Stimulated activated CD4-positive, alpha-beta T cell treated with anti-CD3 and anti-CD28 coated beads, Interleukin-4, amount 100 ng/mL, for 1 hour (primary cell): ENCODE measurements around the gene RGS6.
"Not testable (repeated sequence)": the region's sequence is repeated elsewhere in the genome, so short reads cannot be mapped to it uniquely, and the experiment has no call there.

ENCODE experiments used
- DNase-seq: peaks from one replicate; pipeline ENCODE4 v3.0.0-alpha.2; 2020

Gene RGS6

DNA sequence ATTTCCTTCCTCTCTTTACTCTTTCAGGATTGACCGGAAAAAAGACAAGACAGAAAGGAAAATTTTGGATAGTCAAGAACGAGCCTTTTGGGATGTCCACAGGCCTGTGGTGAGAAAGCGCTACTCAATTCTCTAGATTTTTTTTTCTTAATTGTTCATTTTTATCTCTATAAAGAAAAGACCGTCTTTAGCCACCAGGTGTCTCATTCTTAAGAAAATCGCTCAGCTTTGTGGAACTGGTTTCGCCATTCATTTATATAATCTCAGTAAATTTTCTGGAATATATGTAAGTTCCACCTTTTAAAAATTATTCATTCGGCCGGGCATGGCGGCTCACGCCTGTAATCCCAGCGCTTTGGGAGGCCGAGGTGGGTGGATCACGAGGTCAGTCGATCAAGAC, 540.6 kb downstream of the RGS6 start:
- DNase-seq: no peak

GRCh38 chr14:72476657-72477499, 544.6 kb downstream of the RGS6 start:
- DNase-seq: peak; percentile 38

DNA sequence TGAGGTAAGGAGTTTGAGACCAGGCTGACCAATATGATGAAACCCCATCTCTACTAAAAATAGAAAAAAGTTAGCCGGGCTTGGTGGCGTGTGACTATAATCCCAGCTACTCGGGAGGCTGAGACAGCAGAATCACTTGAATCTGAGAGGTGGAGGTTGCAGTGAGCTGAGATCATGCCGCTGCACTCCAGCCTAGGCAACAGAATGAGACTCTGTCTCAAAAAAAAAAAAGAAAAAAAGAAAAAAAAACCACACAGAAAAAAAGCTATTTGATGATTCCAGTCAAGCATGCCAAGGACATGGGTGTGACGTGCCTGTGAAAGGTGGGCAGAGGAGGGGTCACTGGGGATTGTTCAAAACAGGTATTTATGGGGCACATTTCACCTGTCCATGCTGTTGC, 545.3 kb downstream of the RGS6 start:
- DNase-seq: not testable (repeated sequence)

- no peak for DNase-seq
These were observed 546.3 kb downstream of the RGS6 start for GRCh38 chr14:72478471-72478893.

- DNase-seq: no peak
These were observed 547.3 kb downstream of the RGS6 start for GRCh38 chr14:72479461-72479931.

DNA sequence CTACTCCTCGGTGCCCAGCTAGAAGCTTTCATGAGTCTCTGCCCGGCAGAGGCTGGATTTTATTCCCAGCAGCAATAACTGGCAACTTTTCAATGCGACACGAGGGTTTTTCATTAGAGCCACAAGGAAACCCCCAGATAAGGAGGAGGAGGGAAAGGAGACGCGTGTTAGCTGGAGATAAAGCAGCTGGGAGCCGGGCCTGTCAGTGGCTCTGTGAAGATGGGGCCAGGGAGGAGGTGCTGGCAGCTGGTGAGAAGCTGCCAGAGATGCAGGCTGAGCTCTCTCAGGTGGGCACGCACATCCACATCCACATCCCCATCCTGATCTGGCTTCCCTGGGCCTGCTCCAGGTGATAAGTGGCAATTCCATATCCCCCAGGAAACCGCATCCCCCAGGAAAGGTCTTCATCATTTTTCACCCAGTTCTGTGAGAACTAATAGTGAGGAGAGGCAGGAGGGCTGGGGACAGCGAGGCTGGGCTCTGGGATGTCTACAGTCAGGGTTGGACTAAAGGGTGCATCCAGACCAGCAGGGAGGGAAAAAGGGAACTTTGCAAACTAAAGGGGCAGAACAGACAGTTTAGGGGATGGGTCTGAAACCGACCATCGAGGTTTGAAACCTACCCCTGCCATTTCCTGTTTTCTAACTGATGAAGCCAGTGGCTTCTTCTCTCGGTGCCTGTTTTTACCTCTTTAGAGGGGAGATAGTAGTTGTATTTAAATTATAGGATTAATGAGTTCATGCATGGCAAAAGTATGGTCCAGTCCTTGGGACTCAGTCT, 548.4 kb downstream of the RGS6 start:
- DNase-seq: no peak

DNA sequence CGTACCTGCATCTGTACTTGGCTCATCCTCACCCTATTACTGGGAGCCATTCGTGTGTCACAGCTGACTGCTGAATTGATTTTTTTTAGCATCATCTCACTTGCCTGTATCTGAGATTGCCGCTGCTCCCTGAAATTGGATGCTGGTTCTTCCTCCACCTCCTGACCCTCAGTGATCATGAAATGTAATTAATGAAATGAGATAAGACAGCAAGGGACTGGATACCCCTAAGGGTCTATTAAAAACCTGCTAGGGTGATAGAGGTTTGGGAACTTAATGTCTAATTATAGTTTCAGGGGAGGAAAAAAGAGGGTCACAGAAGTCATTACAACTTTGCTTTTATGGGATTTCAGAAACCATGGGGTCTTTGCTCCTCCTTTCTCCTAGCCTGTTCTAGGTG, 551.1 kb downstream of the RGS6 start:
- no peak for DNase-seq

DNA sequence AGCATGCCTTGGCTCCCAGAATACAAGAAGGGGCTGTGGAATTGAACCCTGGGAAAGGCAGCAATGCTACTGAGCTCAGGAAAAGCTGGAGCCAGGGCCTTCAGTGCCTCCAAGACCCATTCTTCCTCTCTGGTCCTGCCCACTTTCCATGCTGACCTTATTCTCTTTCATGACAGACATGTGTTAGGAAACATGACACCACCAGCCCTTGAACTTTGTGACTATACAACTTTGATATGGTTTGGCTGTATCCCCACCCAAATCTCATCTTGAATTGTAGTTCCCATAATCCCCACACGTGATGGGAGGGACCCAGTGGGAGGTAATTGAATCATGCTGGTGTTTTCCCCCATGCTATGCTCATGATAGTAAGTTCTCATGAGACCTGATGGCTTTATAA, 553.5 kb downstream of the RGS6 start:
- DNase-seq: no peak

- DNase-seq: no peak
These were observed 556.3 kb downstream of the RGS6 start for GRCh38 chr14:72488514-72488913.

- no peak for DNase-seq
These were observed 560.0 kb downstream of the RGS6 start for GRCh38 chr14:72492196-72492595.

DNA sequence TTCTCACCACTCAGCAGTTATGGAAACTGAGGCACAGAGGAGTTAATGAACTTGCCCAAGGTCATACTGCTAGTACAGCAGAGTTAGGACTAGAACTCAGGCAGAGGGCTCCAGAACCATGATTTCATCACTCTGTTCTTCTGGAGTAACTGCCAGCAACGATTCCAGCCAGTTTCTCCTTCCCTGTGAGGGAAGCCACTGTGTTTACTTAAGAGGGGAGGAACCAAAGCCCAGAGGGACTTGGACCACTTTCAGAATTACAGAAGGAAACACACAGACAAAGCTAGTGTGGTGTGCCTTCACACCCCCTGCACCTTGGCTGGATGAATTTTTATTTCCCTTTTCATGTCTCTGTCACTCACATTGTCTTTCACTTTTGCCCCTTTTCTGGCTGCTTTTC, 563.4 kb downstream of the RGS6 start:
- DNase-seq: no peak

DNA sequence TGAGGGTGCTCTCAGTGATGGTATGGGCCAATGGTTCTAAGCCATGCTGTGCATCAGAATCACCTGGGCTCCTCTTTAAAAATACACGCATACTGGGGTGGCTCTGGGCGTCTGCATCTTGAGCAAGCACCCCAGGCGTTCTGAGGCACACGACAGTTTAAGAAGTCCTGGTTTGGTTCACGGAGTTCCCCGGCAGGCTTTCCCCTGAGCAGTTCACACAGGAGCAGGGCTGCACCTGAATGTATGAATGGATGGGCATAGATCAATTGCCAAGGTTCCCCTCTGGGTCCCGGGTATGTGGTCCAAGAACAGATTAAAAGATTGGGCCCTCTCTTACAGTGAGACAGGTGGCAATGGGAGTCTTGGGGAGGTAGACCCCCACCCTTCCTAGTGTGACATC, 566.4 kb downstream of the RGS6 start:
- no peak for DNase-seq

GRCh38 chr14:72499746-72500145, 567.5 kb downstream of the RGS6 start:
- no peak for DNase-seq

DNA sequence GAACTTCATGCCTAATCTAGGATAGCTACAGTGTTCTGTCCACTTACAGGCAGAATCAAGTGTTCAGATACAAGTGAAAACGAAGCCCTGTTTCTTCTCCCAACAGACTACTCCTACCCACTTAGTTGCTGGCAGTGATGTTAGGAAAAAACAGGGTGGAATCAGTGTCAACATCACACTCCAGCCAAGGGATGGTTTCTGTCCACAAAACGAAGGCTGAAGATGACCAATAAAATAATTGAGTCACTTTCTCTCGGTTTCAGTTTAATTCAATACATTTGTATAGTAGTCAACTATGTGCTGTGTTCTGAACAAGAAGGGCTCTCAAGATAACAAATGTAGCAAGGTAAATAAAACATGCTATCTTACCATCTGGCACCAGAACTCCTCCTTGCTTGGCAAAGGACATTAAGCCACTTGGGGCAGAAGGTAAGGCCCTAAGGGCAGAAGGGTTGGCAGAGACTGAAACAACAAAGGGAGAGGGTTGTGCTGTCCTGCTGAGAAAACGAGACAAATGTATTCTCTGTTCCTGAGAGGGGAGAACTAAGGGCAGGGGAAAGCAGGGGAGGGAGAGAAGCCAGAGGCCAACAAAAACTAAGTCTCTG, 568.1 kb downstream of the RGS6 start:
- DNase-seq: no peak

GRCh38 chr14:72501439-72501838, 569.2 kb downstream of the RGS6 start:
- no peak for DNase-seq

DNA sequence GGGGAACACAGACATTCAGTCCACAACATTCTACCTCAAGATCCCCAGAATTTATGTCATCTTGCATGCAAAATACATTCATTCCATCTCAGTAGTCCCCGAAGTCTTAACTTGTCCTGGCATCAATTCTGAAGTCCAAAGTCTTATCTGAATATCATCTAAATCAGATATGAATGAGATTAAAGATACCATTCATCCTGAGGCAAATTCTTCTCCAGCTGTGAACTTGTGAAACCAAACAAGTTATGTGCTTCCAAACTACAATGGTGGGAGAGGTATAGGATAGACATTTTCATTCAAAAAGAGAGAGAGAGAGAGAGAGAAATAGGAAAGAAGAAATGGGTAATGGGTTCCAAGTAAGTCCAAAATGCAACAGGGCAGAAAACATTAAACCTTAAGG, 571.0 kb downstream of the RGS6 start:
- DNase-seq: no peak

- DNase-seq: no peak
These were observed 571.6 kb downstream of the RGS6 start for GRCh38 chr14:72503696-72504368.

GRCh38 chr14:72510566-72510965, 578.3 kb downstream of the RGS6 start:
- DNase-seq: no peak

DNA sequence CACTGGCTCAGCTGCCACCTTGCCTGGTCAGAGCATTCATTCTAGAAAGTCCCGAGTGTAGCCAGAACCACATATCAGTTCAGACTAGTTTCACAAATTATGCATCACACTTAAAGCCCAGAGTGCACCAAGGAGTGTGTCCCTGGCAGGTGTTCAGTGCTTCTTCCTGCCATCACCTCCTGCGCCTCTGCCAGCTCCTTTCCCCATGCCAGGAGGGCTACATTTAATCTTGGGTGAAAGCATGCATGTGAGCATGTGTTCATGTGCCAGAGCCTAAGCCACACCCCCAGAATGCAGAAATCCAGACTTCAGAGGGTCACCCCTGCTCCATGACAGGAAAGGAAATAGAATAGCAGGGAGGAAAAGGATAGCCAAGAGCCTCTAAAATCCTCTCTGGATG, 580.1 kb downstream of the RGS6 start:
- no peak for DNase-seq

- DNase-seq: no peak
These were observed 580.7 kb downstream of the RGS6 start for GRCh38 chr14:72512925-72513324.

- DNase-seq: no peak
These were observed 581.1 kb downstream of the RGS6 start for GRCh38 chr14:72513346-72513745.

- no peak for DNase-seq
These were observed 581.9 kb downstream of the RGS6 start for GRCh38 chr14:72513965-72514659.

GRCh38 chr14:72514660-72515025, 582.4 kb downstream of the RGS6 start:
- DNase-seq: no peak
